GM12865 (cell line): ENCODE measurements around the gene TAS2R40.
A peak's percentile ranks its signal among the peaks of the same experiment; 100 is the strongest.
"Not testable (repeated sequence)": the region's sequence is repeated elsewhere in the genome, so short reads cannot be mapped to it uniquely, and the experiment has no call there.

Experiments used
- DNase-seq: peaks from one replicate; pipeline ENCODE4 v3.0.0; 2010; ENCODE audit warnings: low read depth
- H3K4me3 ChIP-seq: 2 replicates; pipeline ENCODE4 v1.5.1; 2011; ENCODE audit warnings: mild to moderate bottlenecking, low read depth, low read length, control low read depth
- CTCF ChIP-seq: IDR thresholded peaks from 2 replicates; pipeline ENCODE4 v1.5.1; 2011; ENCODE audit warnings: low read length, control low read depth, low read depth, inconsistent platforms; ENCODE audit not compliant: insufficient read depth; ENCODE audit errors: missing control alignments

The TAS2R40 gene

GRCh38 chr7:143256932-143257331 lies 35.1 kb downstream of the TAS2R40 start:
- peak; percentile 63 for DNase-seq
- H3K4me3 ChIP-seq, result no peak overlapping the region
- TF ChIP-seq CTCF, result no peak

- DNase-seq, result no peak
- TF ChIP-seq CTCF, result no peak
- H3K4me3 ChIP-seq, result no peak overlapping the region
Observed at GRCh38 chr7:143257501-143257900, 35.7 kb downstream of the TAS2R40 start.

GRCh38 chr7:143258831-143259230 lies 37.0 kb downstream of the TAS2R40 start:
- DNase-seq, result peak; percentile 69
- TF ChIP-seq CTCF, result no peak
- no peak overlapping the region for H3K4me3 ChIP-seq

- H3K4me3 ChIP-seq, result no peak overlapping the region
- no peak for DNase-seq
- TF ChIP-seq CTCF, result no peak
Observed at GRCh38 chr7:143259765-143260164, 37.9 kb downstream of the TAS2R40 start.

- no peak for DNase-seq
- TF ChIP-seq CTCF, result no peak
- no peak overlapping the region for H3K4me3 ChIP-seq
Observed at GRCh38 chr7:143261901-143262300, 40.1 kb downstream of the TAS2R40 start.

- peak; percentile 85 for DNase-seq
- TF ChIP-seq CTCF, result no peak
- peak within 1 kb of the TSS; percentile 100 for H3K4me3 ChIP-seq
Observed at GRCh38 chr7:143263266-143264195, 41.7 kb downstream of the TAS2R40 start, which contains the start of gene GSTK1. Gene GSTK1, plus strand, starts transcription at chr7:143263441. Its CDS starts 73 bp downstream, at chr7:143263514.

- H3K4me3 ChIP-seq, result peak overlapping the region; percentile 100
- not testable (repeated sequence) for DNase-seq
Observed at GRCh38 chr7:143264196-143264568, 42.3 kb downstream of the TAS2R40 start.
